ENCODE data around the gene COL6A3. TPM values are rescaled to one million over a fixed set of nuclear protein-coding genes. Genes with fewer than 3 reads are reported as not detected.
A peak's percentile ranks its signal among the peaks of the same experiment; 100 is the strongest.

The COL6A3 gene
- total RNA-seq, 4 donors from 2014 or later = 68.1 to 261 (median 75.6) TPM

DNA sequence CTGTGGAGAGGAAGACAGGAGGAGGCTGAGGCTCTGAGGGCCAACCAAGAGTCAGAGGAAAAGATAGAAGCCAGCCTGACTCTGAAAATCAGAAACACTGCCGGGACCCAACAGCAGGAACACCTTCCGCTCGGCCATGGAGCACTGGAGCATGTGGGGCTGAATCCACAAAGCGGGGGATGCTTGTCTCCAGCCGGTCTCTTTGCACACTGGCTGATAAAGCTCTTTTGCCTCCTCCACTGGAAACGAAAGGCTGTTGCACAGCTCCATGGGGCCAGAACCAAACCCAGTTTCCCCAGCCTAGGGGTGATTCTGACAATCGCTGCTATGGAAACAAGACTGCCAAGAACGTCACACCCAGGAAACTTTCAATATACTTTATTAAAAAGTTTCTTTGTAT, 90.3 kb downstream of the COL6A3 start:
- intact Hi-C loops (cut with DNase I; ENCODE audit: low total_unique reads) = no loop called here
- Histone ChIP-seq H3K36me3 (no peaks in the 10 kb centered on the region), H3K27ac (peak overlapping the region; percentile 68 to 92 (median 86)), H3K9me3 (no peaks in the 10 kb centered on the region), H3K27me3 (no peaks in the 10 kb centered on the region), H3K4me3 (no peak overlapping the region), H3K4me1 (peaks cover 8 to 60% (median 23%) of the 10 kb centered on the region in 4 donors)
- no peak for DNase-seq
- in situ Hi-C loops (cut with MboI; ENCODE audit: low pct_ligation_motif_present in 1 of 4, low pct_unique_long_range_greater_than_20kb in 1 of 4, low sequenced_read_pairs in 3 of 4) = no loop called here
- WGBS, 2 donors (ENCODE audit: low coverage in 1 of 2) = 77 to 83% methylated on average over 5 to 8 of the region's 8 CpGs
- TF ChIP-seq POLR2A (IDR thresholded peaks at IDR 0.05) = no peak
- TF ChIP-seq, protein P1, sequence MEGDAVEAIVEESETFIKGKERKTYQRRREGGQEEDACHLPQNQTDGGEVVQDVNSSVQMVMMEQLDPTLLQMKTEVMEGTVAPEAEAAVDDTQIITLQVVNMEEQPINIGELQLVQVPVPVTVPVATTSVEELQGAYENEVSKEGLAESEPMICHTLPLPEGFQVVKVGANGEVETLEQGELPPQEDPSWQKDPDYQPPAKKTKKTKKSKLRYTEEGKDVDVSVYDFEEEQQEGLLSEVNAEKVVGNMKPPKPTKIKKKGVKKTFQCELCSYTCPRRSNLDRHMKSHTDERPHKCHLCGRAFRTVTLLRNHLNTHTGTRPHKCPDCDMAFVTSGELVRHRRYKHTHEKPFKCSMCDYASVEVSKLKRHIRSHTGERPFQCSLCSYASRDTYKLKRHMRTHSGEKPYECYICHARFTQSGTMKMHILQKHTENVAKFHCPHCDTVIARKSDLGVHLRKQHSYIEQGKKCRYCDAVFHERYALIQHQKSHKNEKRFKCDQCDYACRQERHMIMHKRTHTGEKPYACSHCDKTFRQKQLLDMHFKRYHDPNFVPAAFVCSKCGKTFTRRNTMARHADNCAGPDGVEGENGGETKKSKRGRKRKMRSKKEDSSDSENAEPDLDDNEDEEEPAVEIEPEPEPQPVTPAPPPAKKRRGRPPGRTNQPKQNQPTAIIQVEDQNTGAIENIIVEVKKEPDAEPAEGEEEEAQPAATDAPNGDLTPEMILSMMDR (IDR thresholded peaks at IDR 0.05) = no peak
- no peak for TF ChIP-seq POLR2AphosphoS5 (IDR thresholded peaks at IDR 0.05)
- no peak for TF ChIP-seq EP300 (IDR thresholded peaks at IDR 0.05; ENCODE audit: low read depth)

DNA sequence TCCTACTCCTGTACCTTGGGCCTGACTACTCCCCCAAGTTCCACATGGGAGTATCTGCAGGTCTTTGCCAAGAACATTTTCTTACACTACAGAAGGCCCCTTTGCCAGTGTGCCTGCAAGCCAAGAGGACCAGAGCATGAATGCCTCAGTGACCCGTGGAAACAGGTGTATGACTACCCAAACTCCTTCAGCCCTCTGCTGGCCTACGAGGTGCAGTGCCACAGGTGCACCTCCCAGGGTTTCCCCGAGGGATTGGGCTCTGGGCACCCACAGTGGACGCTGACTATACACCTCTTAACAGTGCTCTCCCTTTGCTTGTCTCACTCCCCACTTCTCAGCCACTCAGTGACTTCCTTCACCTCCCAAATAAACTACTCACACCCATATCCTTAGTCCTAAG, 91.4 kb downstream of the COL6A3 start:
- H3K36me3 ChIP-seq = no peaks in the 10 kb centered on the region
- in situ Hi-C loops (cut with MboI; ENCODE audit: low pct_ligation_motif_present in 1 of 4, low pct_unique_long_range_greater_than_20kb in 1 of 4, low sequenced_read_pairs in 3 of 4) = no loop called here

DNA sequence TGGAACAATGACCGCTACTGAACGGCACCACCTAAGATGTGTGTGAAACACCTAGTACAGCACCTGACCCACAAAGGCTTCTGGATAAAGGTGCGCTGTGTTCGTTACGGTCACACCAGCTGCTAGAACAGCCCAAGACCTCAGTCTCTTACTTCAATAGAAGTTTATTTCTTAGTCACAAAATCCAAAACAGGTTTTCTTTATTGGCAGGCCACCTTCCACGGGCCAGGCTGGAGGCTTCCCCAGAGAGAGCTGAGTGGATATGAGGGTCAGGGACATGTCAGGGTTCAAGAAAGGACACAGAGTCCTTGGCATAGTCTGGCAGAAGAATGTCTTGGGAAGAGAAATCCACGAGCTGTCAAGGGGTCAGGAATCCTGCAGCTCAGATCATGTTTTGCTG, 92.2 kb downstream of the COL6A3 start:
- 80 to 86% methylated on average over 1 to 7 of the region's 7 CpGs for WGBS, 2 donors (ENCODE audit: low coverage in 1 of 2)
- DNase-seq = no peak
- no peak for TF ChIP-seq POLR2A (IDR thresholded peaks at IDR 0.05)
- TF ChIP-seq EP300 (IDR thresholded peaks at IDR 0.05; ENCODE audit: low read depth) = no peak
- TF ChIP-seq POLR2AphosphoS5 (IDR thresholded peaks at IDR 0.05) = no peak
- TF ChIP-seq, protein P1 (IDR thresholded peaks at IDR 0.05) = no peak
- Histone ChIP-seq H3K27ac (peak overlapping the region; percentile 68 to 92 (median 86)), H3K36me3 (no peaks in the 10 kb centered on the region), H3K4me3 (no peak overlapping the region), H3K27me3 (no peaks in the 10 kb centered on the region), H3K4me1 (peaks cover 8 to 47% (median 20%) of the 10 kb centered on the region in 4 donors), H3K9me3 (no peaks in the 10 kb centered on the region)
- in situ Hi-C loops (cut with MboI; ENCODE audit: low pct_ligation_motif_present in 1 of 4, low pct_unique_long_range_greater_than_20kb in 1 of 4, low sequenced_read_pairs in 3 of 4) (no loop called here), intact Hi-C loops (cut with DNase I; ENCODE audit: low total_unique reads) (no loop called here)

More for the DNA sequence above, 91.4 kb downstream of the COL6A3 start:
- TF ChIP-seq, protein P1 (IDR thresholded peaks at IDR 0.05) = peak in 2 of 5 experiments; percentile 37 to 45
- TF ChIP-seq POLR2A (IDR thresholded peaks at IDR 0.05) (no peak), EP300 (IDR thresholded peaks at IDR 0.05; ENCODE audit: low read depth) (no peak)
- H3K4me3 ChIP-seq = no peak overlapping the region
- no peak for DNase-seq
- no peaks in the 10 kb centered on the region for H3K27me3 ChIP-seq
- intact Hi-C loops (cut with DNase I; ENCODE audit: low total_unique reads) = no loop called here
- WGBS, 2 donors (ENCODE audit: low coverage in 1 of 2) = 58% methylated on average over 4 of the region's 4 CpGs; no CpG with 5 or more reads in 1 of the 2 donors
- H3K4me1 ChIP-seq = peaks cover 8 to 54% (median 23%) of the 10 kb centered on the region in 4 donors
- peak overlapping the region; percentile 68 to 92 (median 86) for H3K27ac ChIP-seq
- no peaks in the 10 kb centered on the region for H3K9me3 ChIP-seq

DNA sequence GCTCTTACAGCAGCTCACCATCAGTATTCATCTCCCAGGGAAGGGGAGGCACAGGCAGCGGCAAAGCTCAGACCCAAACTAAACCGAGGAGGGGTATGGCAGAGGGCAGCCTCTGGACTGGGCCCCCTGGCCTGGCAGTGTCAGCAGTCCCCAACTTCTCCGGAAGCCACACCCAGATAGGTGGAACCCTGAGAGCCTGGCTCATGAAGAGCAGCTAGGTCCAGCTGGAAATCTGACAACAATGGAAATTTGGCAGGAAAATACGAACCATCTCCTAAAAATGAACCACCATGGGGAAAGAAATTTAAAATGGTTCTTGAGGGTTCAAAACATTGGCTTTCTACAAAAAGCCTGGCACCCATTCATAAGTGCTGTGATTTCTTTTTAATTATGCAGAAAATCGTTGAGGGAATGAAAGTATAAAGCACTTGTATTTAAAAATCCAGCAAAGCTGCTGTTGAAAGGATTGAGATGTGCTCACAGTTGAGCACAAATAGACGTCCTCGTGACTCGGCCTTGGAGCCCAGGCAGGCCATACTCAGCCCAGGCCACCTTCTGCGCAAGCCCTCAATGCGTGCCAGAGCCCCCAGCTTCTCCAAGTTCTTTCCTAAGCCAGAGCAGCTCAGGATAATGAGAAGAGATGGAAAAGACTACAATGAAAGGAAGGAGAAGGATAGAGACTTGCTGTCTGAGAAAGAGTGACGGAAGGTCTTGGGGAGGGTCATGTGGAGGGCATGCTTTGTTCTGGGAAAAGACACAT, 93.0 kb downstream of the COL6A3 start:
- Histone ChIP-seq H3K4me1 (peaks cover 16 to 49% (median 26%) of the 10 kb centered on the region in 4 donors), H3K4me3 (no peak overlapping the region), H3K27ac (peak overlapping the region; percentile 68 to 92 (median 86)), H3K27me3 (no peaks in the 10 kb centered on the region), H3K9me3 (no peaks in the 10 kb centered on the region), H3K36me3 (no peaks in the 10 kb centered on the region)
- intact Hi-C loops (cut with DNase I; ENCODE audit: low total_unique reads) (no loop called here), in situ Hi-C loops (cut with MboI; ENCODE audit: low pct_ligation_motif_present in 1 of 4, low pct_unique_long_range_greater_than_20kb in 1 of 4, low sequenced_read_pairs in 3 of 4) (no loop called here)
- DNase-seq = no peak
- WGBS, 2 donors (ENCODE audit: low coverage in 1 of 2) = 57 to 77% methylated on average over 6 to 11 of the region's 11 CpGs
- TF ChIP-seq EP300 (IDR thresholded peaks at IDR 0.05; ENCODE audit: low read depth) (no peak), POLR2AphosphoS5 (IDR thresholded peaks at IDR 0.05) (no peak), POLR2A (IDR thresholded peaks at IDR 0.05) (no peak)
- TF ChIP-seq, protein P1 (IDR thresholded peaks at IDR 0.05) = no peak
